ENCODE data around the gene HES6.

HES6 gene

GRCh38 chr2:238238766-238239542 is 884 bp downstream of the HES6 start:
- Histone ChIP-seq H3K9me3 (ENCODE audit: control insufficient read depth, insufficient read depth, low read depth, low read length) (no peaks in the 10 kb centered on the region), H3K4me3 (ENCODE audit: low read depth, low read length) (peak overlapping the region; percentile 66), H3K27ac (ENCODE audit: extremely low read depth, low read depth, low read length) (no peak overlapping the region), H3K36me3 (ENCODE audit: control insufficient read depth in 2 of 2, insufficient read depth in 1 of 2, low read length in 2 of 2) (no peaks in the 10 kb centered on the region), H3K4me1 (ENCODE audit: control insufficient read depth, insufficient read depth, low read length) (peaks cover 8% of the 10 kb centered on the region)
- ChIA-PET POLR2A (interaction anchor here (0.8 to 1.3 kb wide), 3 partner anchors 37 to 64 kb away, joined by 3 to 5 read pairs (median 4); no protein-coding TSS in a partner anchor), CTCF (interaction anchor here (0.6 to 5.7 kb wide), 3 partner anchors 17 to 73 kb away, joined by 3 to 22 read pairs (median 5); no protein-coding TSS in a partner anchor)
- TF ChIP-seq SETDB1 (IDR thresholded peaks at IDR 0.05; ENCODE audit: insufficient read length, low read length): peak; percentile 45
- TF ChIP-seq GLIS2 (tag by site-specific recombination; IDR thresholded peaks at IDR 0.05): peak; percentile 60
- TF ChIP-seq ZSCAN23 (tag by site-specific recombination; IDR thresholded peaks at IDR 0.05): no peak
- TF ChIP-seq ZNF621 (tag by site-specific recombination; IDR thresholded peaks at IDR 0.05): no peak
- TF ChIP-seq ZEB2 (tag by site-specific recombination; IDR thresholded peaks at IDR 0.05): 0 out of 2 replicates have a peak, but pooled peaks have one; percentile 19
- no peak for TF ChIP-seq ZFP3 (tag by site-specific recombination; IDR thresholded peaks at IDR 0.05; ENCODE audit: low read depth)
- TF ChIP-seq ZBTB49 (tag by site-specific recombination; IDR thresholded peaks at IDR 0.05; ENCODE audit: low read depth): no peak
- no peak for TF ChIP-seq ZBTB7A (tag by site-specific recombination; IDR thresholded peaks at IDR 0.05; ENCODE audit: low read depth)
- TF ChIP-seq ZNF555 (tag by site-specific recombination; conservative IDR thresholded peaks at IDR 0.05): no peak
- TF ChIP-seq PATZ1 (tag by site-specific recombination; IDR thresholded peaks at IDR 0.05): 0 out of 2 replicates have a peak, but pooled peaks have one; percentile 20
- TF ChIP-seq ZNF302 (tag by site-specific recombination; IDR thresholded peaks at IDR 0.05; ENCODE audit: low read depth): no peak
- TF ChIP-seq ZBTB26 (tag by site-specific recombination; optimal IDR thresholded peaks at IDR 0.05): peak; percentile 56
- TF ChIP-seq ZNF639 (tag by site-specific recombination; IDR thresholded peaks at IDR 0.05): no peak
- TF ChIP-seq CTCF (tag by site-specific recombination; IDR thresholded peaks at IDR 0.05): peak; percentile 48; the same call in 1 of the 2 replicates
- 0 out of 2 replicates have a peak, but pooled peaks have one; percentile 19 for TF ChIP-seq ZBTB17 (tag by site-specific recombination; IDR thresholded peaks at IDR 0.05)
- TF ChIP-seq ZNF837 (tag by site-specific recombination; IDR thresholded peaks at IDR 0.05): no peak
- no peak for TF ChIP-seq ZNF114 (tag by site-specific recombination; IDR thresholded peaks at IDR 0.05)
- TF ChIP-seq KLF16 (tag by site-specific recombination; IDR thresholded peaks at IDR 0.05): no peak
- TF ChIP-seq ZNF677 (tag by site-specific recombination; IDR thresholded peaks at IDR 0.05): no peak
- no peak for TF ChIP-seq PRDM10 (tag by site-specific recombination; IDR thresholded peaks at IDR 0.05)
- no peak for TF ChIP-seq ZBTB44 (tag by site-specific recombination; IDR thresholded peaks at IDR 0.05)
- no peak for TF ChIP-seq ZNF571 (tag by site-specific recombination; IDR thresholded peaks at IDR 0.05)
